ENCODE results near the gene ASAP3.

GRCh38 chr1:23380719-23381118 is 103.3 kb downstream of the ASAP3 start:
- no peak for TF ChIP-seq RNF2 (conservative IDR thresholded peaks at IDR 0.05; ENCODE audit: low read depth)
- TF ChIP-seq KDM1A (CRISPR knock-in tag; IDR thresholded peaks at IDR 0.05), result no peak
- no peak for TF ChIP-seq NCOR1 (IDR thresholded peaks at IDR 0.05; ENCODE audit: borderline replicate concordance, low read length)
- no peak for TF ChIP-seq CTCF (CRISPR knock-in tag; IDR thresholded peaks at IDR 0.05)
- TF ChIP-seq ZNF564 (CRISPR knock-in tag; IDR thresholded peaks at IDR 0.05), result no peak
- no peak for TF ChIP-seq BRF2 (CRISPR knock-in tag; IDR thresholded peaks at IDR 0.05)
- TF ChIP-seq EP300 (IDR thresholded peaks at IDR 0.05; ENCODE audit: low read depth in 2 of 2, low read length in 2 of 2), result no peak
- TF ChIP-seq EP300 (CRISPR knock-in tag; IDR thresholded peaks at IDR 0.05; ENCODE audit: borderline replicate concordance), result no peak
- TF ChIP-seq ZNF510 (CRISPR knock-in tag; IDR thresholded peaks at IDR 0.05; ENCODE audit: low read depth), result no peak
- TF ChIP-seq TFDP2 (CRISPR knock-in tag; IDR thresholded peaks at IDR 0.05), result no peak

Data from HepG2 (cell line).